GM18517 (cell line): Measurements from ENCODE around the gene SPSB1.

Experiments used
- ATAC-seq: cut with Tn5 transposase; IDR thresholded peaks from one replicate; pipeline ENCODE4 v1.9.1; 2021; ENCODE audit warnings: mild to moderate bottlenecking, moderate library complexity; ENCODE audit not compliant: unreplicated experiment

The SPSB1 gene

DNA sequence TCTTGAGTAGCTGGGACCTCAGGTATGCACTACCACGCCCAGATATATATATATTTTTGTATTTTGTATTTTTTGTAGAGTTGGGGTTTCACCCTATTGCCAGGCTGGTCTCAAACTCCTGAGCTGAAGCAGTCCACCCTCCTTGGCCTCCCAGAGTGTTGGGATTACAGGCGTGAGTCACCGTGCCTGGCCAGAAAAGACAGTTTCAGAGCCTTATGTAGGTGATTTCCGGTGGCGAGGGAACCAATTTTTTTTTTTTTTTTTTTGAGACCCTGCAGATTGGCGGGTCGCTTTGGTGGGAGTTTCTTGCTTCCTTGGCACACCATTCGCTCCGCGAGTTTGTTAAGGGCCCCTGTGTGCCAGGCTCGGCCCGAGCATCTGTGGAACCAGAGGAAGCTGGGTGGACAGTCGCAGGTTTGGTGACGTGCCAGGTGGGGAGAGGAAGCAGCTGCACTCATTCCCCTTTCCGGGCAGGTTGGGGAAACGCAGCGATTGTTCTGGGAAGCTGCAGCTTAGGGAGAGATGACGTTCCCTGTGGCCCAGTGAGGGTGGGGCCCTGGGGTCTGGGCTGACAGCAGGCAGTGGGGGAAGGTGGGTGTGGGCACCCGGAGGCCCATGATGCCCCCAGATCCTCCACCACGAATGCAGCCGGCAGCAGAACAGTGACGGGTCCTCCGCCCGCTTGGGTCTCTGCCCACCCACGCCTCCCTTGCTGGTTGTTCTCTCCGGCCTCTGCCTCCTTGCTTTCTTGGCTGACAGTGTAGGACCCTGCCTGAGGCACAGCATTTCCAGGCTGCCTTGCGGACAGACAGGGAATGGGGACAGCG, 25.1 kb downstream of the SPSB1 start:
- no peak for ATAC-seq

DNA sequence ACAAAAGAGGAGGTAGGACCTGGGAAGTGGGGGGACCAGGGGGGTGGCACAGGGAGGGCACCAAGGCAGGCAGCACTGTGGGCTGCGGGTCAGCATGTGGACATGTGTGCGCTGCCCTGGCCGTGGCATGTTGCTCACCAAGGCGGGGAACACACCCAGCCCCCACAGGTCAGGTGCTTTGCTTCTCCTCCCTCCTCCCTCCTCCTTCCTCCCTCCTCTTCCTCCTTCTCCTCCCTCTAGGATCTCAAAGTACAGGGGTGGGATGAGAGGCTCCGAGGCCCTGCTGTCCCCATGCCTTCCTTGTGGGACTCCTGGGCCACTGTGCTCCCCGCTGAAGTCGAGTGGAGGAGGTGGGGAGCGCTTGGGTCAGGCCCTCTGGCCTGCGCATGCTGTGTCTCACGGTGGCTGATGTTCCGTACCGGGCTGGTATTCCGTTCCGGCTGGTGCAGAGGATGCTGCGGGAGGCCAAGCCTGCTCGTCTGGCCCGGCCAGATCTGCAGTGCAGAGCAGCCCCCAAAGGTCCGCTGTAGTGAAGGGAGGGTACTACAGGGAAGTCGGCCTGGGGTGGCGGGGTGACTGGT, 26.6 kb downstream of the SPSB1 start:
- ATAC-seq, result no peak

GRCh38 chr1:9319789-9320519, 27.3 kb downstream of the SPSB1 start:
- ATAC-seq, result no peak

DNA sequence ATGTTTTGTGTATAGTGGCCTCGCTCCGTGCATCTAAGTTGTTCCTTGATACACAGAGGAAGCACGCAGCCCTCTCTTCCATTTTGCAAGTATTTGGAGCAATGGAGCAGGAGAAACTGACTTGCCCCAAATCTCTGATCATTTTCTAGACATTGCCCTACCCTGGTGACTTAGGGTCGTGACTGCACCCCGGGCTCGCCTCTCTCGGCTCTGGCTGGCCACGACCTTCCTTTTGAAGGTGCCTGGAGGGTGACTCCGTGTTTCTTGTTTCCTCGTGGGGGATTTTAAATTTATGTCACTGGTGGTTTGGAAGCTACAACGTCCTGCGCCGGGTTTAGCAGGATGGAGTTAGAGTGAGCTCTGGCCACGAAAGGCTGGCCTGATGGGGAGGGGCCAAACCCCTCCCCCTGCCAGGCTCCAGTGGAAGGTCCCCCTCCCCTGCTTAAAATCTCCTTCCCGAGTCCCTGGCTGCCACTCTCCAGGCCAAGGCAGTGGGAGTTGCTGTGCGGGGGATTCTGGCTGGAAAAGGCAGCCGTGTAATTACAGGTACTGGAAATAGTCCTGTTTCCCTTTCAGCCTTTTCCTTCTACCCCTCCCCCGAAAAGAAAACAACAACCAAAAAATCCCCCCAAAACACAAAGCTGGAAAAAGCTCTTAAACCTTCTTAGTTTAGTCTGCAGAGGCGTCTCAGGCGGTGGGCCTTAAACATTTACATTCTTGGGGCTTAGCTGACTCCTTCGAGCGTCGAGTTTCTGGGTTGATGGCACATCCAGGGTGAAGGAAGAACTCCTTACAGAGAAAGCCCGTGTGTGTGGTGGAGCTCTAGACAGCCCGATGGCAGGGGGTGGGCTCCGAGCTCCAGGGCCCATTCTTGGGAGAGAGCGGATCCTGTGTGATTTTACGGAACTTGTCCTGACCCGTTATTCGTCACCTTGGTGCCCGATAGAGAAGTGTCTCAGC, 28.1 kb downstream of the SPSB1 start:
- ATAC-seq, result no peak

- no peak for ATAC-seq
Observed at GRCh38 chr1:9321480-9321849, 28.8 kb downstream of the SPSB1 start.

- ATAC-seq, result no peak
Observed at GRCh38 chr1:9321986-9322660, 29.4 kb downstream of the SPSB1 start.

DNA sequence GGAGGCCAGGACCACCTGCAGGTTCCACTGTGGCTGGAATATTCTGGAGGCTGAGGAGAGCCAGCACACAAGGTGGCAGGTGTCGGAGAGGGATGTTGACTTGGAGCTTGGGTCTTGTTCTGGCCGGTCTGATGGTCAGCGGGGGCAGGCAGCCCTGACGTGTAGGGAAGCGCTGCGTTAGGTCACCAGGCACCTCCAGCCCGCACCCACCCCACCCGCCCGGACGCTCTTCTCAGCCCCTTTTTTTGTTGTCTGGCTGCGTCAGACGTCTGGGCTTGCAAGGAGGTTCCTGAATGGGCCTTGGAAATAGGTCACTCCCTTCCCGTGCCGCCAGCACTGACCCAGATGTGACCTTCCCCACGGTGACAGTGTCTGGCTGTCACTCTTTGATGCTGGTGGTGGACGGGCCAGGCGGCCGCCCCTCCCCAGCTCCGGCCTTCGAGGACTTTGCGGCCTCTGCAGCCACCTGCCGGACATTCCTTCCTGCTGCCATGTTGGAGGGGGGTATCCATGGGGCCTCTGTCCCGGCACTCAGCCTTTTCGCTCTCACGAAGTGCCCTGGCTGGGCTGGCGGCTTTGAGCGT, 30.1 kb downstream of the SPSB1 start:
- no peak for ATAC-seq

- ATAC-seq, result no peak
Observed at GRCh38 chr1:9324246-9325096, 31.8 kb downstream of the SPSB1 start.

GRCh38 chr1:9326596-9326995, 33.9 kb downstream of the SPSB1 start:
- ATAC-seq, result no peak

- no peak for ATAC-seq
Observed at GRCh38 chr1:9328201-9328600, 35.5 kb downstream of the SPSB1 start.

DNA sequence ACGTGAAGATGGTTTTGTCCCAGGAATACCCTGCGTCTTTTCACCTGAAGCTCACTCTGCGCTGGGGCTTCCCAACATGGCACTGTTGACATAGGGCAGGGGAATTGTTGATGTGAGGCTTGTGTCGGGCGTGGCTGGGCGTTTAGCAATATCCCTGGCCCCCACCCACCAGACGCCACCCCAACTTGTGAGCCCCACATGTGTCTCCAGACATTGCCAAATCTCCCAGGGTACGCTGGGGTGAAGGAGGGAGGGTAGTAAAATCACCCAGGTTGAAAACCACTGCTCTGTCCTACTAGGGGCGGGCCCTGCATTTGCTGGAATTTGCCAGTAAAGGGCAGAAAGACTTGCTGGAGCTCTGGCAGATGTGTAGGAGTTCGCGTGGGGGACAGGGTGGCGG, 36.0 kb downstream of the SPSB1 start:
- ATAC-seq, result no peak

GRCh38 chr1:9331016-9331415, 38.3 kb downstream of the SPSB1 start:
- ATAC-seq, result no peak

- no peak for ATAC-seq
Observed at GRCh38 chr1:9331558-9332346, 39.1 kb downstream of the SPSB1 start.

DNA sequence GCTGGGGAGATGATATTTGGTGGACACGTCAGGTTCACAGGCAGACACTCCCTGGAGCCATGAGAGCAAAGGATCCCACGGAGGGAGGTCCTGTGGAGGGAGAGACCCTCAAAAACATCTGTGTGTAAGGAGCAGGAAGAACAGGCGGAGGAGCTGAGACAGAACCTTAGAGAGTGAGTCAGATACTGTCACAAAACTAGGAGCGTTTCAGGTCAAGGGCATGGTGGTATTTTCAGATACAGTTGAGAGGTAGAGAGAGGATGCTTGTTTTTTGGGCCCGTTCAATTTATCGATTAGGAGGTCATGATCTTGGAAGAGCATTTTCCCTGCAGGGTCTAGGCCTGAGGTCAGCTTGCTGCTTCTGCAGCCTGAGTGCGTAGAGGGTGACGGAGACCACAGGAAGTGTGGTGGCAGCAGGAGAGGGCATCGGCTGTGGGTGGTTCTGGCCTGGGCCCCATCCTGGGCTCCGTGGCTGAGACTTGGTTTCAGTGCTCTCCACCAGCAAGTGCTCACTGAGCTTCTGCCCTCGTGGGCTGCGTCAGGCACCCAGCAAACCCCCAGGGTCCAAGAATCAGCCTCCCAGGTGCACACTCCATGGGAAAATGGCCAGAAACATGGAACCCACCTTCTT, 39.9 kb downstream of the SPSB1 start:
- ATAC-seq, result no peak

- ATAC-seq, result no peak
Observed at GRCh38 chr1:9338397-9339246, 45.9 kb downstream of the SPSB1 start.

DNA sequence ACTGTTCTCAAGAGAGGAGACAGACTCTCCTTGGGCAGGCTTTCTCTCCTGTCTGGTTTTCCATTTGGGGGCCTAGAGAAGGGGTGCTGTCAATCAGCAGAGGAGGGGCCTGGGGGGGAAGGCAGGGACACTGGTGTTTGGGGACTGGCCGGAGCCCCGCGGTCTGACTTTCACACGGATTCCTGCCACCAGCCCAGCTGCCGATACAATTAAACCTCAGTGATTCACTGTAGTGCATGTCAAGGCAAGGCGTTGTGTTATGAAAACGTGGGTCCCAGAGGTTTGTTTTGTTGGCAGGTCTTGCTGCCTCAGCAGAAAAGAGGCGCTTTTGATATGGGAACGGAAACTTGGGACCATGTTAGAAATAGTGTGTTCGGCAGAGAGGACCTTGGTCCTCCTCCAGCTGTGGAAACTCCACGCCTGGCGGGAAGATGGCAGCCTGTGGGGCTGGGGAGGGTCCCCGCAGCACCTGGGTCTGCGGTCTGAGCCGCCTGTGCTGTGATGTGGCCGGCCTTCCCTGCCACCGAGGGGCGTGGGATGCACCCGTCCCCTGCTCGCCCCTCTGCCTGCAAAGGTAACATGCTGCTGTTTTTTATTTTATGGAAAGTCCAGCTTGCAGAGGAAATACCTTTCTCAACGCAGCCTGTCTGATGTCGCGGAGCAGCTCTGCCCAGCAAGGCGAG, 47.6 kb downstream of the SPSB1 start:
- no peak for ATAC-seq
